HG03066 (cell line): ENCODE results near the gene RPP25L.

ENCODE experiments used
- ATAC-seq: cut with Tn5 transposase; IDR thresholded peaks from one replicate; pipeline ENCODE4 v1.9.1; 2021; ENCODE audit warnings: low read depth; ENCODE audit not compliant: unreplicated experiment

RPP25L gene

DNA sequence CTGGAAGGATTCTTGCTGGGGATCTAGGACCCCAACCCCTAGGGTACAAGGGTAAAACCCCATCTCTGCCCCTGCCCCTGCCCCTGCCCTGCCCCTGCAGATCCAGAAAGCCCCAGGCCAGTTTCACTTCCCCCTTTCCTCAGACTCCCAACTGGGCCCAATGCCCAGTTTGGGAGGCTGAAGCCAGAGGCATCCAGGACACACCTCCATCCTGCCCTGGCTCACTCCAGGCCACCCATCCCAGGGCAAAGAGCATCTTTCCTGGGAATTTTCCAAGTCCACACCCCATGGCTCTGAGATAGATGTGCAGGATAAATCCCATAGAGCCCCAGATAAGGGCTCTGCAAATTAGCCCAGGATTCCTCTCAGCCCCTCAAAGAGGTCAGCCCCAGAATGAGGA is 39.8 kb downstream of the RPP25L start:
- ATAC-seq: no peak

DNA sequence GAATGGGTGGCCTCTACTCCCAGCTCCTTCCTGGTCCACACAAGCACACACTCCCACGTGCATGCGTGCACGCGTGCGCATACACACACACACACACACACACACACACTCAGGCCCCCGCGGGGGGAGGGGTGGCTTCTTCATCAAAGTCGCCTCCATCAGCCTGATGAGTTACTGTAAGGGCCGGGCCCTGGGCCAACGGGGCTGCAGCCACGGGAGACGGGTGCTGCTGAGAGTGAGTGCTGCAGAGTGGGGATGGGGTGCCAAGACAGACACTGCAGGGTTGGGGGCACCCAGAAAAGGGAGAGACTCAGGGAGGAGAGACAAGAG is 40.5 kb downstream of the RPP25L start:
- no peak for ATAC-seq

DNA sequence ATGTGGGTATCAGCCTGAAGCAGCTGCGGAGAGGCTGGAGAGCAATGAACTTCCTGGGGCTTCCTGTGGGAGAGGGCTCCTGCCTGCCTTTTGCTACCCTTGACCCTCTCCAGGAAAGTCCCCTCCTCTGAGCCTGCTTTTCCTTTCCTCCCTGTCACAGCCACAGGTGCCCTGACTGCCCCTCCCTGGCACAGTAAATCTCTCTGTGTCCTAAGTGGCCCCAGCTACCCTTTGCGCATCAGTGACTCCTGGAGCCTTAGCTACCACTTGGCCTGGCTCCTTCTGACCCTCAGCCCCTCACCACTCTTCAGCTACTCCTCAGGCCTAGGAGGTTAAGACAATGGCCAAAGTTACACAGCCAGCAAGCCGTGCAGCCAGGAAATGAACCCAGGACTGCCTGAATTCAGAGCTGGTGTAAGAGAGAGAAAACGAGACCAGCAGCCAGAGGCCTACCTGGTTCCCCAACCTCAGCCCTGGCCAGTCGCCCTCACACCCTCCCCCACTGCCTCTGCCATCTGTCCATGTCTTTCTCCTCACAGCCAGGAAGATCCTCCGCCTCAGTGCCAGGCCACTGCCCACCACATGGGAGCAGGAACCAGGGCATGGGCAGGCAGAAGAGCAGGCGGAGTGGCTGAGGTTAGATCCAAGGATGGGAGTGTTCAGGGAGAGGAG is 41.0 kb downstream of the RPP25L start:
- ATAC-seq: no peak

DNA sequence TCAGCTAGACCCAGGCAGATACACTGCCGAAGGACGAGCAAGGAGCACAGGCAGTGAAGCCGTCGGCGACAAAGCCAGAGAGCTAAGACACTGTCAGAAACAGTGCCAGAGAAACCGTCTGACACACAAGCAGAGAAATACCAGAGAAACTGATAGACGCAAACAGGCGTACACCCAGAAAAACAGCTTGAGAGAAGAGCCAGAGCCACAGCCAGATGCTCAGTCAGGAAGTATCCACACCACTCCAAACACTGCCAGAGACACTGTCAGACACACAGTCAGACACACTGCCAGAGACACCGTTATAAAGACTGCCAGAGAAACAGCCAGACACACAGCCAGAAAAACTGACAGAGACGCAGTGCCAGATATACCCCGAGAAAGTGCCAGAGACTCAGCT is 41.5 kb downstream of the RPP25L start:
- no peak for ATAC-seq

DNA sequence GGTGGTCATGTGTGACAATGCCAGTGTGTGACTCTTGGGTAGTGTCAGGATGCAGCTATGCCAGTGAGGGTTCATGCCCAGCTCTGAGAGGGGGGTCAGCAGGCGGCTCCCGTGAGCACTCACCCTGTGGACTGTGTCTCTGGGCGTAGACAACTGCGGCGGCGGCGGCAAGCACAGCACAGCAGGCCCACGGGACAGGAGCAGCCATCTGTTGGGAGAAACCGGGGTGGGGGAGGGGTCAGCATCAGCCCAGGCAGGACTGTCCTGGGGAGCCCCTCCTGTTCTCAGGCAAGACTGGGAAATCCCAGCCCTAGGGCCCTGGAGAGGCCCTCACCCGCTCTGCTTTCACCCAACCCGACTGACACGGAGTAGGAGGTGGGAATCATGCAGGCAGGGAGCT is 43.1 kb downstream of the RPP25L start:
- ATAC-seq: no peak

DNA sequence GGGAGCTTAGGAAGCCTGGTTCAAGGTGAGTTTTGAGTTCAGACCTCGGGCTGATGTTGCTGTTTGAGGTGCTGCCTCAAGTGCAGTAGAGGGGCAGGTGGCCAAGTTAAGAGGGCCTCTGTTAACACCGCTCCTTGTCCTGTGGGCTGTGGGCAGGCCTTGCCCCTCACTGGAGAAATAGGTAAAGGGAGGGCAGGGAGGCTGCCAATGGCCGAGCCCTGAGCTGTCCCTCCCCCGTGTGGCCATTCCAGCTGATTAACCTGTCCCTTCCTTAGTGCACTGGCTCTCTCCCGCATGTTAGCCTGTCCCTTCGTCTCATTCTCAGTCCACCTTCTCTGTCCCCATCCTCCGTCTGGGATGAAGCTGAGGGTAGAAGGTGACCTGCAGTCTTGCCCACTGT is 43.8 kb downstream of the RPP25L start:
- no peak for ATAC-seq

DNA sequence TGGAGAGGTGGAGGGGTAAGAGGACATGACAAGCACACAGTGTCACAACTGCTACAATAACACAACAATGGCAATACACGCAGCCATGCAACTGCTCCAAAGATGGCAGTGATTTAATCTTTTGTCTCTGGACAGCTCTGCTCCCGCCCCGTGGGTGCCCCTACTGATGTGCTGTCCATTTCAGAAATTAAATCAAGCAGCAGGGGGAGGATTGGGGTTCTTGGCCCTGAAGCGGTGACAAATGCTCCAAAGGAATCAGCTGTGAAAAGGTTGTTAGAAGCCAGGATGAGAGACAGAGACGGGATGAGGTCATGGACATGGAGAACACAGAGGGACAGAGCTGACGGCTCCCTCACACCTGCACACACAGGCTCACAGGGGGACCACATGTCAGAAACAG is 44.9 kb downstream of the RPP25L start:
- no peak for ATAC-seq

DNA sequence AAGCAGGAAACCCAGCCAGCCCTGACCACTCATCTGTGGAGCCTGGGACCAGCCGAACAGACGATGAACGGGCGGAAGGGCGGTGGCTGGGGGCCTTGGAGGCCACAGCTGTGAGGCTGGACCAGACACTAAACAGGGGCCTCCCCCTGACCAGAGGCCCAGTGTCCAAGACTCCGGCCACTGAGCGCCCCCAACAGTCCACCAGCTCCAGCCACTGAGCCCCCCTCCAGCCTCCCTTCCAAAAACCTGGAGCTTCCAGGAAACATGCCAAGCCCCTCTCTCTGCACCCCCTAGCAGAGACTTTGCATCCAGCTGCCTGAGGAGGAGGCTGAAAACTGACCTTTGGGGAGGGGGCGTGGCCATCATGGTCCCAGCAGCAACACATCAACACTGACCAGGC is 45.6 kb downstream of the RPP25L start:
- ATAC-seq: no peak

DNA sequence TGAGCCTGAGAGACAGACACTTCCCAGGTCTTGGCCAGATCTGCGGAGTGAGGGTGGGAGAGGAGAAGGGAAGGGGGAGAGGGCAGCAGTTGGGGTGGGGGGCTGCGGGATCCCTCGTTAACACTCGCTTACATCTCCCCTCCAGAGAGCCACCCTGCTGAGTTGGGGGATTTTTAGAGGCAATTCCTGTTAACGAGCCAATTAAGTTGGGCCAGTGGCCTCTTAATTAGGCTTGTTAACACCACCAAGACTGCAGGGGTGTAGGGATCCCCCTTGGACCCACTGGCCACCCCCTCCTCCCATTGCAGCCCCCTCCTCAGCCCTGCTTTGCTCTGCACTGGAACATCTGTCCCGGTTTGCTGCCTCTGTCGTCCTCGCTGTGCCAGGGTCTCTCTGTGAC is 46.0 kb downstream of the RPP25L start:
- ATAC-seq: no peak

DNA sequence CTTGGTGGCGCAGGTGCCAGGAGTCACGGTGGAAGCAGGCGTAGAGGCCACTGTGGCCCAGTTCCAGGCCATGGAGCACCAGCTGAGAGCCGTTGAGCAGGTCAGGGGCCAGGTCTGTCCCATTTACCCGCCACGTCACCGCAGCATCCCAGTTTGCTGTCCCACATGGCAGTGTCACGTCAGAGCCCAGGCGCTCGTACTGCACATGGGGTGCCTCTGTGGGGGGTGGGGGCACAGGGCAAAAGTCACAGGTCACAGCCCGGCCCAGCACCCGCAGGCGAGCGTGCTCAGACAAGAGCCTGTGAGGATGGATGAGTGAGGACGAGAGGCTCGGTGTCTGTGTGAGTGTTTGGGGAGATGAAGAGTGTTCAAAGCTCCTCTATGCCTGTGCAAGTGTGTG is 47.3 kb downstream of the RPP25L start:
- ATAC-seq: no peak

DNA sequence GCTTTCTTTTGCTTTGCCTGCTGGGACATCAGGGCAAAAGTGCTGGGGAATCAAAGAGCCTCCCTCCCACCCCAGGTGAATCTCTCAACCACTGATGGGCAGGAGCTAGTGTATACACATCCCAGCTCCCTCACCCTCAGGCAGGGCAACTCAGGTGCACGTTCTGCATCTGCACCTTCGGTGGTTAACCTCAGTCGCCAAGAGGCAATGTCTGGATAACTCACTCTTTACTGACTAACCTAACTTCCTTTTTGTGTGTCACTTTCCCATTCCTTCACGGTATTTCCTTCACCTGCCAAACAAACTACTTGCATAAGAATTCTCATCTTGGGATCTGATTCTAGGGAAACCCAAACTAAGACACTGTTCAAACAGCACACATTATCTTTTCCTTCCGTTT is 48.6 kb downstream of the RPP25L start:
- no peak for ATAC-seq

DNA sequence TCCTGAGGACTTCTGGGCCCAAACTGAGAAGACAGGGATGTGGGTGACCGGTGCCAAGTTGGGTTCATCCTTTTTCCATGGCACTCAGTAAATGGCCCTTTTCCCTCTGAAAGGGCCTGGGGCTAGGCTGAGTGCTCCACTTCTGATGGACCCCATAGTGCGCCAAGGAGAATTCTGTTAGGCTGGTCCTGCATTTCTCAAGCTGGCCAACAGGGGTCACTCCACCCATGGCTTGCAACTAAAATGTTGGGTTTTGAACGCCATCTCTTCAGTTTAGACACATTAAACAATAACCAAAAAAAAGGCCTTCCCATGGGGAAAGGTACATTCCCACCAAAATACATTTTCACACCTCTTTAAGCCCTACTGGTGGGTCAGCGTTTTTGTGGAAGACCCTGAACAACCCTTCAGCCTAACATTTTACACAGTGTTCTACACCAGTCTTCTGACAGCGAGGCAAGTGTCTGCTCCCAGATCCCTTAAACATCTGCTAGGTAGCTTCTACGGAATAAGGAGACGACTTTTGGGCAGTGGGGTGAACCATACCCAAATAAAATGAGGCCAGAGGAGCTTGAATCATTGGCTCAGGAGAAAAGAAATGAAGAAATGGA is 49.7 kb downstream of the RPP25L start:
- ATAC-seq: no peak

DNA sequence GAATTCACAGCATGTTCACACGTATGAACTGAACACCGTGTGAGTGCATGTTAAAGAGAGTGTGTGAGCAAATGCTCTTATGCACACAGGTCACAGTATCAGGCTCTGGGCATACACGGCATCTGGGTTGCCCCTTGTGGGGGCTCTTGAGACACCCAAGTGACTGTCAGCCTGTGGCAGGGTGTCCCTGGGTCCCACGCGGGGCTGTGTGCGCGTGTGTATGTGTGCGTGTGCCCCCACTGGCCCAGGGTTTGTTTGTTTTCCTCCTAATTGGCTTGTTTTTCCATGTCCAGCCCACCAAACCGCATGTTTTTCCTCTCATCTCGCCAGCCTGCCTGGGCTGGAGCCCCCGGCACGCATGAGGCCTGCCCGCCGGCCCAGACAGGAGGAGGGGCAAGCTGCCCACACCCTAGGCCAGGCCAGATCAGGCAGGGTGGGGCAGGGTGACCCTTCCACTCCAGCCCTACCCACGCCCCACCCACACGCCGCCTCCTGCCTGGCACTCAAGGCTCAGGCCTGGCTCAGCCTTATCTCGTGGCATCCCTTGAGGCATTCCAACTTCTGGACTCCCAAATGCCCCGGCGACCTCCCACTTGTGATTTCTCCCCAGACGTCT is 51.2 kb downstream of the RPP25L start:
- no peak for ATAC-seq
